HUES6 (cell line): Measurements from ENCODE around the gene NDUFV1.
"Not testable (repeated sequence)": the region's sequence is repeated elsewhere in the genome, so short reads cannot be mapped to it uniquely, and the experiment has no call there.

Source experiments
- H3K27ac ChIP-seq: 2 replicates; pipeline ENCODE4 v1.7.0; 2013; ENCODE audit warnings: low read depth, mild to moderate bottlenecking, low read length, inconsistent platforms
- H3K27me3 ChIP-seq: 2 replicates; pipeline ENCODE4 v1.6.1; 2013; ENCODE audit warnings: low read length; ENCODE audit not compliant: control insufficient read depth, insufficient read depth
- H3K36me3 ChIP-seq: 2 replicates; pipeline ENCODE4 v1.6.1; 2013; ENCODE audit warnings: low read length; ENCODE audit not compliant: control insufficient read depth, insufficient read depth
- H3K4me1 ChIP-seq: 2 replicates; pipeline ENCODE4 v1.6.1; 2013; ENCODE audit warnings: low read length; ENCODE audit not compliant: control insufficient read depth, insufficient read depth
- H3K4me3 ChIP-seq: 2 replicates; pipeline ENCODE4 v1.5.1; 2013; ENCODE audit warnings: low read depth, low read length
- H3K9ac ChIP-seq: one replicate; pipeline ENCODE4 v1.6.1; 2013; ENCODE audit warnings: mild to moderate bottlenecking, low read length
- H3K9me3 ChIP-seq: 2 replicates; pipeline ENCODE4 v1.6.1; 2013; ENCODE audit warnings: low read depth, low read length; ENCODE audit not compliant: control insufficient read depth, insufficient read depth

Gene NDUFV1

DNA sequence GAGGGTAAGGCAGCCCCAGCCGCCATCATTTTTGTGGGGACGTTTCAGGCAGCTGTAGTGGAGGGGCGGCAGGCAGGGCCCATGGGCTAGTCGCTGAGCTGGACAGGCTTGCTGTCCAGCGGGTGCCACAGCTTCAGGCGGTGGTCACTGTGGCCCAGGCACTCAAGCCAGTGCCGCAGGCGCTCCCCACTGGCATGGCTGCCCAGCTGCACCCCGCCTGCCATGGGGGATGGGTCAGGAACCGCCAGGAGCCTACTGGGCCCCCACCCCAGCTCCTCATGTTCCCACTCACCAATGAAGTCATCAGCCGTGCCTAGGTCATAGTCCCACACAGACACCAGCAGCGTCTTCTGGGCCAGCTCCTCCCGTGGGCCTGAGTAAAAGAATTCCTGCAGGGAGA lies 6.0 kb downstream of the NDUFV1 start:
- Histone ChIP-seq H3K27ac (no peak overlapping the region), H3K27me3 (no peaks in the 10 kb centered on the region; the same call in 1 of the 2 replicates), H3K9me3 (no peaks in the 10 kb centered on the region), H3K4me3 (no peak overlapping the region), H3K9ac (no peak overlapping the region), H3K36me3 (peaks cover 53% of the 10 kb centered on the region), H3K4me1 (peaks cover 40% of the 10 kb centered on the region)

DNA sequence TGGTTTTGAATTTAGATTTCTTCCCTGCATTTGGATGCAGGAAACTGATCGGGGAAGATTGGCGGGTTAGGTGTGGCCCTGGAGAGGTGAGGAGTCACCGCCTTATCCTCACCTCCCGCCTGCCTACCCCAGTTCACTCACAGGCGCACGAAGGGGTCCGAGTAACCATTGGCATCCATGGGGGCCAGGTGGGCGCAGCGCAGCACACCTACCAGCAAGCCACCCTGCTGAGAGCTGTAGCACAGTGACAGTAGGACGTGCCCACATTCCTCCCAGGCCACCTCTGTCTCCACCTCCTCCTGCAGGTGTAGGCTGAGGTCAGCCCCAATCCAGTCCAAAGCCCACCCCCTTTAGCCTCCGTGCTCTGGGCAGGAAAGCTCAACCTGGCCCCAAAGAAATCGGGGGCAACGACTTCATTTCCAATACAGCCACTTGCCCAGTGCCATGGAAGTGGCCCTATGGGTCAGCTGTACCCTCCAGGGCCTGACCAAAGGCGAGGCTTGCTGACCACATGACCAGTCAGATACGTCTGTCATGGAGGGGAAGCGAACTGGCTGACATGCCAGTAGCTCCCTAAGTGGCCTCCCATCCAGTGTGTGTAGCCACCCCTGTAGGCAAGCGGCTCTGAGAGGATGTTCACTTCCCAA lies 6.7 kb downstream of the NDUFV1 start:
- peaks cover 49% of the 10 kb centered on the region for H3K36me3 ChIP-seq
- H3K9ac ChIP-seq = peak overlapping the region; percentile 4
- H3K27me3 ChIP-seq = no peaks in the 10 kb centered on the region; the same call in 1 of the 2 replicates
- H3K27ac ChIP-seq = no peak overlapping the region
- H3K4me3 ChIP-seq = 0 out of 2 replicates have a peak overlapping the region, but pooled peaks have one; percentile 37
- peaks cover 42% of the 10 kb centered on the region for H3K4me1 ChIP-seq
- H3K9me3 ChIP-seq = no peaks in the 10 kb centered on the region

DNA sequence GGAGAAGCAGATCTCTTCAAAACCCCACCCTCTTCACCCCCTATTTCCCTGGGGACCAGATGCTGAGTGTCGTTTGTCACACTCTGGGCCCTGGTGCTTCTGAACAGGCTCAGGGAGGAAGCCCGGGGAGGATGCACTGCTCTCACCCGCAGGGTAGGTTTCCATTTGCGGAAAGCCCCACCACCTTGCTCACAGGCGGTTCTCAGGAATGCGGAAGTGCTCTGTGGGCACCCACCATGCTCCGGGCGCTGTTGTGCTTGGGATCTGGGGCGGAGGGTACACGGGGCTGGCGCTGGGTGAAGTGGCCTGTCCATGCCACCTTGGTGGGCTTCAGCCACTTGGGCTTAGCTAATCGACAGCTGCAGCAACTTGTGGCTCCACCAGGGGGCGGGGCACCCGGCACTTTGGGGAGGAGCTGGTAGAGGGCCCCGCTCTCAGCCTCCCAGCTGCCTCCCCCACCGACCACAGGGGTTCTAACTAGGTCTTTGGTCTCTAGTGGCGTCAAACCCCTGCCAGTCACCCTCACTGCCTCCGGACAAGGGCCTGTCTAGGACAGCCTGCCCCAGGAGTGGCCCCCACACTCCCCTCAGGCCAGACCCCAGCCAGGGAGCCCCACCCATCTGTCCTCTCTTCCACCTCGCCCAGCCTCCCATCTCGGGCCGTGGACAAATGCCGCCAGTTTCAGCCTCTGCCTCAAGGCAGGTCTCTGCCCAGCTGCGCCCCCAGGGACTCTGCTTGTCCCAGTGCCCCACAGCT lies 7.4 kb downstream of the NDUFV1 start:
- Histone ChIP-seq H3K4me3 (peak overlapping the region; percentile 37), H3K36me3 (peaks cover 42% of the 10 kb centered on the region), H3K27me3 (no peaks in the 10 kb centered on the region; the same call in 1 of the 2 replicates), H3K27ac (no peak overlapping the region; the same call in 1 of the 2 replicates), H3K9me3 (no peaks in the 10 kb centered on the region), H3K9ac (peak overlapping the region; percentile 4), H3K4me1 (peaks cover 42% of the 10 kb centered on the region)

DNA sequence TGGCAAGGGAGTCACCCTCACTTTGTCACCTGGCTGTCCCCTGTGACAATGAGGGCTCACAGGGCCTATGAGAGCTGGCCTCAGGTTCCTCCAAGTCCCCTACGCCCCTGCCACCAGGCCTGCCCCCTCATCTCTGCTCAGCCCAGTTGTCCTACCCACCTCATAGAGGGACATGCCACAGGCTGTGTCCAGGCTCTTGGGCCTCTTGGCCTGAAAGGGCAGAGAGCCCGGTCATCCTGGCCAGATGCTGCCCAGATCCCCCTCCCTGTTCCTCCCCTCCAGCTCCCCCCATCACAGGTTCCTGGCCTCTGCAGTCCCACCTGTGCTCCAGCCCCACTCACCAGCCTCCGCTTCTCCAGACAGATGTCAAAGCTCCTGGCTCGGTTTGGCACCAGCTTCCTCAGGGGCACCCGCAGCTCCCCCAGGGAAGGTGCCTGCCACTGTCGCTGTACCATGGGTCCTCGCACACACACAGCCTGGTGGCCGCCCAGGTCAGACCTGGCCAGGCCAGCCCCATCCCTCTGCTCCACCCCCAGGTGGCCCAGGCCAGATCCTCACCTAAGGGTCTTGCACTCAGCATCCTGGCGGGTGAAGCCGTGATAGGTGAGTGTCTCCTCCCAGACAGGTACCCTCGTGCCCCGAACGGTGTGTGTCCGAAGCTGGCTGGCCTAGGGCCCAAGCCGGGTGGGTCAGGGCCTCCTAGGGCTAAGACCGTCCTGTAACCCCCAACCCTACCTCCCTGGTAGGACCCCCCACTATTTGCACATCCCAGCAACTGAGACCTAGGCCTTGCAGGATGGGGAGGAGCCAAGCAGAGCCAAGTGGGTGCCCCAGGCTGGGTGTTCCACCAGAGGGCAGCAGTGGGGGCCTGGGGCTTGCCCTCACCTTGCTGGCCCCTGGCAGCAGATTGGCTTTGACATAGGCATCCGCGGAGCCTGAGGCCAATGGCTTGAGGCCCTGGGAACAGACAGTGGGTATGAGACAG lies 8.3 kb downstream of the NDUFV1 start:
- Histone ChIP-seq H3K9me3 (no peaks in the 10 kb centered on the region), H3K27me3 (no peaks in the 10 kb centered on the region; the same call in 1 of the 2 replicates), H3K36me3 (peaks cover 34% of the 10 kb centered on the region), H3K27ac (no peak overlapping the region), H3K4me3 (peak overlapping the region; percentile 37; the same call in 1 of the 2 replicates), H3K4me1 (peaks cover 42% of the 10 kb centered on the region), H3K9ac (no peak overlapping the region)

DNA sequence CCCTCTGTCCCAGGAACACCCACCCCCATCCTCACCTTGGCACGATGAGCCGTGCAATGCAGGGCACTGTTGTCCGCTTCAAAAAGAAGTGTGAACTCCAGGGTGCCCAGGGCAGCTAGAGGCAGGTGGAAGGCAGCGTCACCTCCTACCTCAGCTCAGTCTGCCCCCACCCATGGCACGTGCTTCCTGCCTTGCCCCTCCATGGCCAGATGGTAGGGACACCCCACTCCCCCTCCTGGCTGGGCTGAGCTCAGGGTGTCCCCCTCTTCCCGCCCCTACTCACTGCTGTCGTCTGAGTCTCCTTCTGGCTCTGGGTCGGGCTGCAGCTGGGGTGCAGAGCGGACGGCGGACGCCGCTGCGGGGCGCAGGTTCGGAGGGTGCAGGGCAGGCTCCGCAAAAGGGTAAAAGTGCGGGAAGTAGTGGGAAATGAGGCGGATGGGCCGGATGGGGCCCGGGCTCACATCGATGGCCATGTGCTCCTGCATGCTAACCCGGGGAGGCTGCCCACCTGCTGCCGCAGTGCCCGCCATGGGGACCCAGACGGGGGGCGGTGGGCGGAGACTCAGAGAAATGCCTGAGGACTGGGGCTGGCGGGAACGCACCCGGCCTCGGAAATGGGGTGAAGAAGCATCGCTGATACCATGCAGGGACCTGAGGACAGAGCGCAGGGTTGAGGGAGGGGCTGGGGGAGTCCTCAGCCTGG lies 9.1 kb downstream of the NDUFV1 start:
- Histone ChIP-seq H3K9me3 (no peaks in the 10 kb centered on the region), H3K27ac (no peak overlapping the region), H3K27me3 (no peaks in the 10 kb centered on the region; the same call in 1 of the 2 replicates), H3K4me3 (no peak overlapping the region), H3K4me1 (peaks cover 42% of the 10 kb centered on the region), H3K36me3 (peaks cover 25% of the 10 kb centered on the region), H3K9ac (peak overlapping the region; percentile 17)

DNA sequence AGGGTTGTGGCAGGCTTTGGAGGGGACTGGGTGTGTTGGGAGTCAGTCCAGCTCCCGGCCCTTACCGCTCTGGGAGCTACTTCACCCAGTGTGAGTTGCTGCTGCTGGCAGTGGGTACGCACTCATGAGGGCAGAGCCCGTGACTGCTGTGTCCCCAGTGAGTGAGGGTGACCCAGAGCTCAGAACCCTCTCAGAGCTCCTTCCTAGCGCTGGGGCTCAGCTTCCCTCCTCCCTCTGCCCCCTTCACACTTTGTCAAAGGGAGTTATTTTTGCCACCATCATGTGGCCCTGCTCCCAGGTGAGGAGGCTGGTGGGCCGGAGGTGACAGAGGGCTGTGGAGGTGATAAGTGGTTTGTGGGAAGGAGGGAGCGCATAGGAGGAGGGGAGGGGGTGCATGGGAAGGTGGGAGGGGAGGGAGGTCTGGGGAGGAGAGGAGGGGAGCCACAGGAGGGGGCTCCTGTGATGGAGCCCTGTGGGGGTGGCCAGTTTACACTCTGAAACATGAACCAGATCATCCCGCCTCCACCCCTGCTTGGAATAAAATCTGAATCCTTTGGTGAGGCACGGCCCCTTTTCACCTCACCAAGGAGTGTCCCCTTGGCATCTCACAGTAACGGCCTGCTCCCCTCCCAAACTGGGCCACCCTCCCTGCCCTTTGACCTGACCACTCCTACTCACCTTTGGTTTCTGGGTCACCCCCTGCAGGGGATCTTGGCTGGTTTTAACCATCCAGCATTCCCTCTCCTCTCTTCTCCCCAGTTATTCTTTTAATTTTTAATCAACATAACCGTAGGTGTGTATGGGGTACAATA lies 9.9 kb downstream of the NDUFV1 start:
- peak overlapping the region; percentile 17 for H3K9ac ChIP-seq
- H3K4me1 ChIP-seq = peaks cover 42% of the 10 kb centered on the region
- 0 out of 2 replicates have a peak overlapping the region, but pooled peaks have one; percentile 4 for H3K4me3 ChIP-seq

DNA sequence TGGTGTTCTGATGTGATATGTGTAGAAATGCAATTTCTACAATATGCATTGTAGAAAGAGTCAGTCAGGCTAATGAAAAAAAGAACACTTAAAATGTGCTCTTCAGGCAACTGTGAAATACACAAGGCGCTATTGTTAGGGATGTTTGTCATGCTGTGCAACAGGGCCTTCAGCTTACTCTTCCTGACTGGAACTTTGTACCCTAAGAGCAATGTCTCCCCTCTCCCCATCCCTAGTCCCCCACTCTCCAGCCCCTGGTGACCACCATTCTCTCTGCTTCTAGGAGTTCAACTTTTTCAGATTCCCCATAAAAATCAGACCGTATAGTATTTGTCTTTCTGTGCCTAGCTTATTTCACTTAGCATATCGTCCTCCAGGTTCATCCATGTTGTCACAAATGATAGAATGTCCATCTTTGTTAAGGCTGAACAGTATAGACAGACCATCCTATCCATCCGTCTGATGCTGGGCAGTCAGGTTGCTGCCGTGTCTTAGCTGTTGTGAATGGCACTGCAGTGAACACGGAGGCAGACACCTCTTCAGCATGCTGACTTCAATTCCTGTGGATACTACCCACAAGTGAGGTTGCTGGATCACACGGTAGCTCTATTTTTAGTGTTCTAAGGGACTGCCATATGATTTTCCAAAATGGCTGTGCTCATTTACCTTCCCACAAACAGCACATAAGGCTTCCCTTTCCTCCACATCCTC lies 10.7 kb downstream of the NDUFV1 start:
- peak overlapping the region; percentile 19 for H3K9ac ChIP-seq
- H3K4me1 ChIP-seq = peaks cover 42% of the 10 kb centered on the region
- no peaks in the 10 kb centered on the region for H3K9me3 ChIP-seq
- no peaks in the 10 kb centered on the region; the same call in 1 of the 2 replicates for H3K27me3 ChIP-seq
- H3K36me3 ChIP-seq = peaks cover 10% of the 10 kb centered on the region
- H3K4me3 ChIP-seq = peak overlapping the region; percentile 14; the same call in 1 of the 2 replicates
- no peak overlapping the region for H3K27ac ChIP-seq

More for the DNA sequence above, 9.9 kb downstream of the NDUFV1 start:
- Histone ChIP-seq H3K27me3 (no peaks in the 10 kb centered on the region; the same call in 1 of the 2 replicates), H3K27ac (no peak overlapping the region), H3K36me3 (peaks cover 18% of the 10 kb centered on the region), H3K9me3 (no peaks in the 10 kb centered on the region)

DNA sequence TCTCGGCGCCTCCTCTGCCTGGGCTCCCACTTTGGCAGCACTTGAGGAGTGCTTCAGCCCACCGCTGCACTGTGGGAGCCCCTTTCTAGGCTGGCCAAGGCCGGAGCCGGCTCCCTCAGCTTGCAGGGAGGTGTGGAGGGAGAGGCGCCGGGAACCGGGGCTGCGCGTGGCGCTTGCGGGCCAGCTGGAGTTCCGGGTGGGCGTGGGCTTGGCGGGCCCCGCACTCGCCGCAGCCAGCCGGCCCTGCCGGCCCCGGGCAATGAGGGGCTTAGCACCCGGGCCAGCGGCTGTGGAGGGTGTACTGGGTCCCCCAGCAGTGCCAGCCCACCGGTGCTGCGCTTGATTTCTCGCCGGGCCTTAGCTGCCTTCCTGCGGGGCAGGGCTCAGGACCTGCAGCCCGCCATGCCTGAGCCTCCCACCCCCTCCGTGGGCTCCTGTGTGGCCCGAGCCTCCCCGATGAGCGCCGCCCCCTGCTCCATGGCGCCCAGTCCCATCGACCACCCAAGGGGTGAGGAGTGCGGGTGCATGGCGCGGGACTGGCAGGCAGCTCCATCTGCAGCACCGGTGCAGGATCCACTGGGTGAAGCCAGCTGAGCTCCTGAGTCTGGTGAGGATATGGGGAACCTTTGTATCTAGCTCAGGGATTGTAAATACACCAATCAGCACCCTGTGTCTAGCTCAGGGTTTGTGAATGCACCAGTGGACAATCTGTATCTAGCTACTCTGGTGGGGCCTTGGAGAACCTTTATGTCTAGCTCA lies 12.3 kb downstream of the NDUFV1 start:
- not testable (repeated sequence) for H3K27me3 ChIP-seq, H3K36me3 ChIP-seq, H3K9me3 ChIP-seq
- Histone ChIP-seq H3K4me1 (peaks cover 33% of the 10 kb centered on the region), H3K27ac (peak overlapping the region; percentile 50; the same call in 1 of the 2 replicates), H3K4me3 (peak overlapping the region; percentile 39; the same call in 1 of the 2 replicates), H3K9ac (peak overlapping the region; percentile 72)
